HEK293 (cell line): ENCODE results near the gene TREH.

ENCODE experiments used
- ZNF521 ChIP-seq: fragments of 450-650 bp; formaldehyde crosslinking; IDR thresholded peaks from 2 replicates; pipeline ENCODE4 v1.5.1; 2017; ENCODE audit warnings: missing biosample characterization, mild to moderate bottlenecking, missing genetic modification characterization
- ZNF645 ChIP-seq: fragments of 450-650 bp; formaldehyde crosslinking; IDR thresholded peaks from 2 replicates; pipeline ENCODE4; 2016; ENCODE audit warnings: missing biosample characterization, missing genetic modification characterization
- TF ChIP-seq, protein P1 (sequence below): fragments of 450-650 bp; formaldehyde crosslinking; IDR thresholded peaks from 2 replicates; pipeline ENCODE4 v1.5.1; 2016; ENCODE audit warnings: missing biosample characterization, missing genetic modification characterization
- TF ChIP-seq, protein P2 (sequence below): fragments of 450-650 bp; formaldehyde crosslinking; IDR thresholded peaks from 2 replicates; pipeline ENCODE4 v1.5.1; 2016; ENCODE audit warnings: missing biosample characterization, missing genetic modification characterization

GRCh38 chr11:118610225-118610772 lies 69.2 kb downstream of the TREH start:
- no peak for TF ChIP-seq ZNF645 (tag by site-specific recombination)
- TF ChIP-seq ZNF521: no peak
- TF ChIP-seq, protein P1, sequence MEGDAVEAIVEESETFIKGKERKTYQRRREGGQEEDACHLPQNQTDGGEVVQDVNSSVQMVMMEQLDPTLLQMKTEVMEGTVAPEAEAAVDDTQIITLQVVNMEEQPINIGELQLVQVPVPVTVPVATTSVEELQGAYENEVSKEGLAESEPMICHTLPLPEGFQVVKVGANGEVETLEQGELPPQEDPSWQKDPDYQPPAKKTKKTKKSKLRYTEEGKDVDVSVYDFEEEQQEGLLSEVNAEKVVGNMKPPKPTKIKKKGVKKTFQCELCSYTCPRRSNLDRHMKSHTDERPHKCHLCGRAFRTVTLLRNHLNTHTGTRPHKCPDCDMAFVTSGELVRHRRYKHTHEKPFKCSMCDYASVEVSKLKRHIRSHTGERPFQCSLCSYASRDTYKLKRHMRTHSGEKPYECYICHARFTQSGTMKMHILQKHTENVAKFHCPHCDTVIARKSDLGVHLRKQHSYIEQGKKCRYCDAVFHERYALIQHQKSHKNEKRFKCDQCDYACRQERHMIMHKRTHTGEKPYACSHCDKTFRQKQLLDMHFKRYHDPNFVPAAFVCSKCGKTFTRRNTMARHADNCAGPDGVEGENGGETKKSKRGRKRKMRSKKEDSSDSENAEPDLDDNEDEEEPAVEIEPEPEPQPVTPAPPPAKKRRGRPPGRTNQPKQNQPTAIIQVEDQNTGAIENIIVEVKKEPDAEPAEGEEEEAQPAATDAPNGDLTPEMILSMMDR: no peak
- TF ChIP-seq, protein P2, sequence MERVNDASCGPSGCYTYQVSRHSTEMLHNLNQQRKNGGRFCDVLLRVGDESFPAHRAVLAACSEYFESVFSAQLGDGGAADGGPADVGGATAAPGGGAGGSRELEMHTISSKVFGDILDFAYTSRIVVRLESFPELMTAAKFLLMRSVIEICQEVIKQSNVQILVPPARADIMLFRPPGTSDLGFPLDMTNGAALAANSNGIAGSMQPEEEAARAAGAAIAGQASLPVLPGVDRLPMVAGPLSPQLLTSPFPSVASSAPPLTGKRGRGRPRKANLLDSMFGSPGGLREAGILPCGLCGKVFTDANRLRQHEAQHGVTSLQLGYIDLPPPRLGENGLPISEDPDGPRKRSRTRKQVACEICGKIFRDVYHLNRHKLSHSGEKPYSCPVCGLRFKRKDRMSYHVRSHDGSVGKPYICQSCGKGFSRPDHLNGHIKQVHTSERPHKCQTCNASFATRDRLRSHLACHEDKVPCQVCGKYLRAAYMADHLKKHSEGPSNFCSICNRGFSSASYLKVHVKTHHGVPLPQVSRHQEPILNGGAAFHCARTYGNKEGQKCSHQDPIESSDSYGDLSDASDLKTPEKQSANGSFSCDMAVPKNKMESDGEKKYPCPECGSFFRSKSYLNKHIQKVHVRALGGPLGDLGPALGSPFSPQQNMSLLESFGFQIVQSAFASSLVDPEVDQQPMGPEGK (tag by site-specific recombination): no peak
